Epithelial cell of esophagus (primary cell): ENCODE data around the gene CNIH2.

ENCODE experiments used
- DNase-seq: peaks from one replicate; pipeline ENCODE4 v3.0.0; 2010; ENCODE audit warnings: low read depth
- H3K4me3 ChIP-seq: 2 replicates; pipeline ENCODE4 v1.5.1; 2011; ENCODE audit warnings: mild to moderate bottlenecking, low read length, control low read depth
- CTCF ChIP-seq: IDR thresholded peaks from 2 replicates; pipeline ENCODE4 v1.5.1; 2011; ENCODE audit warnings: low read depth, mild to moderate bottlenecking, low read length, control low read depth, inconsistent platforms; ENCODE audit not compliant: insufficient read depth; ENCODE audit errors: missing control alignments

The CNIH2 gene

DNA sequence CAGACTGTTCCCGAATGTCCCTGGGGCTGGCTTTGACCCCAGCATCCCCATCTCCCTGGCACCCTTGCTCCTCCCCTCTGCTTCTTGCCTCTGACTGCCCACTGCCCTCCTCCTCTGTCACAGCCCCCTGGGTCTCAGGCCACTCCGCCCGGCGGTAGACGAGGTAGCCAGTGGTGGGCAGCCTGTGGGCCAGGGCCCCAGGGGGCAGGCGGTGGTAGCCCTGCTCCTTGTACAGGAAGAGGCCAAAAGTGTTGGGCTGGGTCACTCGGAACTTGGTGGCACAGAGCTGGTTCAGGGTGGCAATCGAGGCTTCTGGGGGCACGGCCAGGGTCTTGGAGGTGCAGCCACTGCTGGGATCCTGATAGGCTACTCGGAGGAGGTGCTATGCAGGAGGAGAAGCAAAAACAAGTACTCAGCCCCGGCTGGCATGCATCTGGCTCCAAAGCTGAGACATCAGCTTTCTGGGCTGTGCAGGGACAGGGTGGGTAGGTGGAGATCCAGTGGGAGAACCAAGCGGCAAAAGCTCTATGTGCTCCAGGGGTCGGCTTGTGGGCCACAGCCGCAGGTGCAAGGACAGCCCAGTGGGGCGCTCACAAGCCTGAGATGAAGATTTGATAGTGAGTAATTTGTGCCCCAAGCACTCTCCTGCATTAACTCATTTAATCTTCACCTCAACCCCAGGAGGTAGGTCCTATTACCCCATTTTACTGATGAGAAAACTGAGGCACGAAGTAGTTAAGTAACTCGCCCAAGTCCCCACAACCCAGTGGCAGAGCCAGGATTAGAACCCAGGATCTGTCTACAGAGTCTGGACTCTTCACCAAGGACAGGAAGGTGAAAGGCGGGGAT is 54.6 kb downstream of the CNIH2 start:
- no peak for DNase-seq
- H3K4me3 ChIP-seq = no peak overlapping the region
- no peak for TF ChIP-seq CTCF

GRCh38 chr11:66333220-66333877 is 55.4 kb downstream of the CNIH2 start:
- no peak for DNase-seq

More at GRCh38 chr11:66333220-66333877, 55.4 kb downstream of the CNIH2 start:
- no peak overlapping the region for H3K4me3 ChIP-seq
- no peak for TF ChIP-seq CTCF
